Hepatocyte (in vitro differentiated cells): ENCODE measurements around the gene CNIH3. TPM values are rescaled to one million over a fixed set of nuclear protein-coding genes. Genes with fewer than 3 reads are reported as not detected.

Source experiments
- DNase-seq: peaks from one replicate; pipeline ENCODE4 v3.0.0-alpha.2; 2016; ENCODE audit warnings: low spot score
- H2AFZ ChIP-seq: fragments of 200-600 bp; sonication (generic); 2 replicates; pipeline ENCODE4 v1.6.0; 2016; ENCODE audit warnings: antibody characterized with exemption, mild to moderate bottlenecking
- H3K27ac ChIP-seq: fragments of 200-600 bp; sonication (generic); 2 replicates; pipeline ENCODE4 v1.5.1; 2016; ENCODE audit warnings: mild to moderate bottlenecking
- H3K27me3 ChIP-seq: fragments of 200-600 bp; sonication (generic); 2 replicates; pipeline ENCODE4 v1.6.1; 2016
- H3K36me3 ChIP-seq: fragments of 200-600 bp; sonication (generic); replicated peaks from 2 replicates; pipeline ENCODE4 v1.5.1; 2016; ENCODE audit warnings: low read depth; ENCODE audit not compliant: insufficient read depth
- H3K4me1 ChIP-seq: fragments of 200-600 bp; sonication (generic); 2 replicates; pipeline ENCODE4 v1.5.1; 2016; ENCODE audit warnings: mild to moderate bottlenecking, moderate library complexity; ENCODE audit not compliant: insufficient read depth
- H3K4me2 ChIP-seq: fragments of 200-600 bp; sonication (generic); 2 replicates; pipeline ENCODE4 v1.6.0; 2016
- H3K4me3 ChIP-seq: fragments of 200-600 bp; sonication (generic); 2 replicates; pipeline ENCODE4 v1.5.1; 2016; ENCODE audit warnings: mild to moderate bottlenecking
- H3K79me2 ChIP-seq: fragments of 200-600 bp; sonication (generic); 2 replicates; pipeline ENCODE4 v1.6.0; 2017; ENCODE audit warnings: mild to moderate bottlenecking
- H3K9me2 ChIP-seq: fragments of 200-600 bp; sonication (generic); replicated peaks from 2 replicates; pipeline ENCODE4 v1.6.0; 2017; ENCODE audit warnings: mild to moderate bottlenecking; ENCODE audit not compliant: insufficient read depth
- H3K9me3 ChIP-seq: fragments of 200-600 bp; sonication (generic); 2 replicates; pipeline ENCODE4 v1.5.1; 2016; ENCODE audit warnings: low read depth, mild to moderate bottlenecking
- H4K20me1 ChIP-seq: fragments of 200-600 bp; sonication (generic); 2 replicates; pipeline ENCODE4 v1.6.0; 2016; ENCODE audit warnings: mild to moderate bottlenecking; ENCODE audit not compliant: insufficient read depth, poor library complexity, severe bottlenecking
- EZH2 ChIP-seq: fragments of 200-600 bp; sonication (generic); IDR thresholded peaks from 2 replicates; pipeline ENCODE4 v1.6.1; 2016; ENCODE audit warnings: antibody characterized with exemption, mild to moderate bottlenecking, borderline replicate concordance
- EZH2phosphoT487 ChIP-seq: fragments of 200-600 bp; sonication (generic); IDR thresholded peaks from one replicate; pipeline ENCODE4 v1.6.1; 2018; ENCODE audit warnings: antibody characterized with exemption, mild to moderate bottlenecking, low read depth, moderate library complexity; ENCODE audit not compliant: unreplicated experiment, severe bottlenecking
- WGBS: methylation state at CpG from one replicate; pipeline ENCODE4 v1.1.6; 2016; ENCODE audit warnings: low lambda C conversion rate; ENCODE audit errors: missing lambda C conversion rate; 5-methylcytosine and 5-hydroxymethylcytosine counted together
- polyA plus RNA-seq: library from polyadenylated mRNA; unstranded; fragments of >200 nt; fragmentation: Nextera tagmentation; extraction: Ambion mirVana; gene quantifications from 2 replicates; pipeline ENCODE4 v1.2.1, GENCODE V29; 2016
- total RNA-seq: library from RNA; depleted of rRNA; stranded (reverse); fragments of >200 nt; gene quantifications from 2 replicates; pipeline ENCODE4 v1.2.3, GENCODE V29; 2014
- TF ChIP-seq, protein P1 (sequence below): fragments of 200-600 bp; sonication (generic); IDR thresholded peaks from 2 replicates; pipeline ENCODE4 v1.5.1; 2016; ENCODE audit warnings: antibody characterized with exemption, mild to moderate bottlenecking; ENCODE audit not compliant: poor library complexity

CNIH3 gene
- total and polyA plus RNA-seq, 2 experiments from 2014 or later, result 2.8 to 3.5 TPM

DNA sequence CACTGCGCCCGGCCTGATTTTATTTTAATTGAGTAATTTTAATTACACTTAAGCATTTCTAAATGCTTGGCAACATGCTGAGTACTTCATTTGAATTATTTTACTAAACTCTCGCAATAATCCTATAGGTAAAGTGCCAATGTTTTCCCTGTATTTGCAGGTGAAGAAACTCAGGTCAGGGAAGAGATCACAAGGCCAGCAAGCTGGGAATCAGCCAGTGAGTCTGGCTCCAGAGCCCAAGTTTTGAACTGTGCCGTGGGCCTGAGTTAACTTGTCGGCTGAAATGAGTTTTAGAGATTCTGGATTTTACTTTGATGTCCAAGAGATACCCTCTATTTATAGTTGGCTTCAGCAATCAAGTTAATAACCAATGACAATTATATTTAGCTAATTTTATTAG is 141.4 kb downstream of the CNIH3 start:
- Histone ChIP-seq H3K9me2 (no peaks in the 10 kb centered on the region), H3K4me2 (no peak overlapping the region), H3K79me2 (no peaks in the 10 kb centered on the region), H3K36me3 (no peaks in the 10 kb centered on the region), H3K9me3 (no peaks in the 10 kb centered on the region), H3K4me1 (no peaks in the 10 kb centered on the region), H3K4me3 (no peak overlapping the region), H4K20me1 (no peaks in the 10 kb centered on the region), H3K27ac (no peak overlapping the region), H2AFZ (no peak overlapping the region), H3K27me3 (no peaks in the 10 kb centered on the region)
- TF ChIP-seq EZH2phosphoT487, result no peak
- TF ChIP-seq EZH2, result no peak
- TF ChIP-seq, protein P1, sequence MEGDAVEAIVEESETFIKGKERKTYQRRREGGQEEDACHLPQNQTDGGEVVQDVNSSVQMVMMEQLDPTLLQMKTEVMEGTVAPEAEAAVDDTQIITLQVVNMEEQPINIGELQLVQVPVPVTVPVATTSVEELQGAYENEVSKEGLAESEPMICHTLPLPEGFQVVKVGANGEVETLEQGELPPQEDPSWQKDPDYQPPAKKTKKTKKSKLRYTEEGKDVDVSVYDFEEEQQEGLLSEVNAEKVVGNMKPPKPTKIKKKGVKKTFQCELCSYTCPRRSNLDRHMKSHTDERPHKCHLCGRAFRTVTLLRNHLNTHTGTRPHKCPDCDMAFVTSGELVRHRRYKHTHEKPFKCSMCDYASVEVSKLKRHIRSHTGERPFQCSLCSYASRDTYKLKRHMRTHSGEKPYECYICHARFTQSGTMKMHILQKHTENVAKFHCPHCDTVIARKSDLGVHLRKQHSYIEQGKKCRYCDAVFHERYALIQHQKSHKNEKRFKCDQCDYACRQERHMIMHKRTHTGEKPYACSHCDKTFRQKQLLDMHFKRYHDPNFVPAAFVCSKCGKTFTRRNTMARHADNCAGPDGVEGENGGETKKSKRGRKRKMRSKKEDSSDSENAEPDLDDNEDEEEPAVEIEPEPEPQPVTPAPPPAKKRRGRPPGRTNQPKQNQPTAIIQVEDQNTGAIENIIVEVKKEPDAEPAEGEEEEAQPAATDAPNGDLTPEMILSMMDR, result no peak
- WGBS, result 96% methylated on average over 5 of the region's 5 CpGs
- no peak for DNase-seq

DNA sequence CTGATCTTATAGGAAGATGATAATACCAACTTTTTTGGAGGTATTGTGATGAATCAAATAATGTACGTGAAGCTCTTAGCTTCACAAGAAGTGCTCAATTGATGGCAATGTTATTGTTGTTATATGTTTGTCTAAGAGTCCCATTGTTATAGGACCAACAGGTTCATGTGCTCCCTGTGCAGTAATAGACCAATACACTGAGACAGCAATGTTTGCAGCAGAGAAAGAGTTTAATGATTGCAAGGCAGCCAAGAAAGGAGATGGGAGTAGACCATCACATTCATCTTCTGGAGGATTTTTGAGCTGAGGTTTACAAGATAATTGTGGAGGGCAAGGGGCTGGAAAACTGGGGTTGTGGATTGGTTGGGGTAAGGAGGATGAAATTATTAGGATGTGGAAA is 143.0 kb downstream of the CNIH3 start:
- H3K9me3 ChIP-seq, result no peaks in the 10 kb centered on the region
- H3K4me3 ChIP-seq, result no peak overlapping the region
- no peaks in the 10 kb centered on the region for H3K27me3 ChIP-seq
- TF ChIP-seq EZH2phosphoT487 (no peak), EZH2 (no peak)
- TF ChIP-seq, protein P1, result no peak
- H3K9me2 ChIP-seq, result no peaks in the 10 kb centered on the region
- no peaks in the 10 kb centered on the region for H3K79me2 ChIP-seq
- no peak overlapping the region for H3K4me2 ChIP-seq
- WGBS, result 91% methylated on average over 1 of the region's 1 CpG
- H4K20me1 ChIP-seq, result no peaks in the 10 kb centered on the region
- H2AFZ ChIP-seq, result no peak overlapping the region
- DNase-seq, result no peak
- H3K27ac ChIP-seq, result no peak overlapping the region
- H3K36me3 ChIP-seq, result no peaks in the 10 kb centered on the region
- no peaks in the 10 kb centered on the region for H3K4me1 ChIP-seq

DNA sequence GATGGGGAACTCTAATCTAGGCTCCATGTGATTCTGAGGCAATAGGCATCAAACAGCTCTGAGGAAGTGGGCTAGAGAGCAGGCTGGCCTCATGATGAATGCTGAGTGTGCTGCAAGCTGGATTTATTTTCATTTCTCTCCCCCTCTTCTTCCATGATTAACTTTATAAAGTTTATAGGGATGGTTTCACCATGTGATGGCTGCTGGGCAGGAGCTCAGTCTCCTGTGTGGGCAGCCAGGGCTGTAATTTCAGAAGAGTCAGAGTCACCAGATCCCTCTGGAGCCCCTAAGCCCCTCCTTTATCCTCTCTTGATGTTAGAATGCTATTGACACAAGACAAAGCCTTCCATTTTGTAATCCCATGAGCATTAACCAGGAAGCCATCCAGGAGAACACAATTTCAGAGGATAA is 143.6 kb downstream of the CNIH3 start:
- no peaks in the 10 kb centered on the region for H3K9me2 ChIP-seq
- no peaks in the 10 kb centered on the region for H3K9me3 ChIP-seq
- no peaks in the 10 kb centered on the region for H4K20me1 ChIP-seq
- no peak overlapping the region for H3K27ac ChIP-seq
- no peak overlapping the region for H3K4me2 ChIP-seq
- TF ChIP-seq, protein P1, result no peak
- TF ChIP-seq EZH2 (no peak), EZH2phosphoT487 (no peak)
- H2AFZ ChIP-seq, result no peak overlapping the region
- H3K4me1 ChIP-seq, result no peaks in the 10 kb centered on the region
- no peaks in the 10 kb centered on the region for H3K27me3 ChIP-seq
- DNase-seq, result no peak
- H3K79me2 ChIP-seq, result no peaks in the 10 kb centered on the region
- no peaks in the 10 kb centered on the region for H3K36me3 ChIP-seq
- H3K4me3 ChIP-seq, result no peak overlapping the region

DNA sequence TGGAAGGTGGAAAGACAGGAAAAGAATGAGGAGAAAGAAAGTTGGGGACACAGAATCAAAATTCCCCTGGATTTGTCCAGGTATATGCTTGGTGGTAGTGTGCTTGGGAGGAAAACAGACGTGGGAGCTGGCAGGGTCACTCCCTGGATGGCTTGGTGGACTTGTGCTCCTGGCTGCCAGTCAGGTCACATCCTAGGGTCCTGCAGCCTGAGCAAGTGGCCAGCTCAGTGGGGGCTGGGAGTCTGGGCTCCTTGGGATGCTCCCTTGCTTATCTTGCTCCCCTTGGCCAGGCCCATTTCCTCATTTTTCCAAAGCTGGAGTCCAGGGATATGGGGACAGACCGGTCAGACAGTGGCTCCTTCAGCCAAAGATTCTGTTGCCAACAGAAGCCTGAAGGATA is 144.0 kb downstream of the CNIH3 start:
- no peak overlapping the region for H2AFZ ChIP-seq
- H3K27me3 ChIP-seq, result no peaks in the 10 kb centered on the region
- no peaks in the 10 kb centered on the region for H4K20me1 ChIP-seq
- no peaks in the 10 kb centered on the region for H3K9me2 ChIP-seq
- no peaks in the 10 kb centered on the region for H3K79me2 ChIP-seq
- DNase-seq, result no peak
- no peak overlapping the region for H3K4me2 ChIP-seq
- no peak overlapping the region for H3K4me3 ChIP-seq
- WGBS, result 84% methylated on average over 2 of the region's 2 CpGs
- H3K4me1 ChIP-seq, result no peaks in the 10 kb centered on the region
- no peak overlapping the region for H3K27ac ChIP-seq
- no peaks in the 10 kb centered on the region for H3K9me3 ChIP-seq
- TF ChIP-seq EZH2, result no peak
- no peak for TF ChIP-seq EZH2phosphoT487
- TF ChIP-seq, protein P1, result no peak
- no peaks in the 10 kb centered on the region for H3K36me3 ChIP-seq
